HG03097 (cell line): ENCODE results near the gene RNF31.

Experiments
- ATAC-seq: cut with Tn5 transposase; IDR thresholded peaks from one replicate; pipeline ENCODE4 v1.9.1; 2021; ENCODE audit not compliant: unreplicated experiment, low FRiP score

Gene RNF31

GRCh38 chr14:24136684-24137528, 10.4 kb upstream of the RNF31 start:
- ATAC-seq: no peak

GRCh38 chr14:24137529-24138395, 9.5 kb upstream of the RNF31 start:
- no peak for ATAC-seq

GRCh38 chr14:24138396-24139271, 8.7 kb upstream of the RNF31 start:
- no peak for ATAC-seq

- ATAC-seq: no peak
Measured at GRCh38 chr14:24139272-24139934, 7.9 kb upstream of the RNF31 start.

GRCh38 chr14:24141097-24141880, 6.0 kb upstream of the RNF31 start, which contains the start of gene EMC9:
Gene EMC9, minus strand, starts transcription at chr14:24141591. Its CDS starts 287 bp downstream, at chr14:24141304.
- peak; percentile 72 for ATAC-seq

- ATAC-seq: no peak
Measured at GRCh38 chr14:24143511-24143910, 3.8 kb upstream of the RNF31 start.

GRCh38 chr14:24144451-24144850, 2.8 kb upstream of the RNF31 start:
- ATAC-seq: no peak

- ATAC-seq: no peak
Measured at GRCh38 chr14:24145219-24145618, 2.1 kb upstream of the RNF31 start.

- ATAC-seq: no peak
Measured at GRCh38 chr14:24145690-24146452, 1.4 kb upstream of the RNF31 start.

- peak; percentile 60 for ATAC-seq
Measured at GRCh38 chr14:24146453-24146977, 783 bp upstream of the RNF31 start, which contains the start of gene PSME2. Gene PSME2, minus strand, starts transcription at chr14:24146610. Its CDS starts 29 bp downstream, at chr14:24146581.

GRCh38 chr14:24147761-24148428, 597 bp downstream of the RNF31 start:
- ATAC-seq: no peak

- no peak for ATAC-seq
Measured at GRCh38 chr14:24149302-24149969, 2.1 kb downstream of the RNF31 start.

- ATAC-seq: no peak
Measured at GRCh38 chr14:24150061-24150460, 2.8 kb downstream of the RNF31 start.

GRCh38 chr14:24150567-24150966, 3.3 kb downstream of the RNF31 start:
- ATAC-seq: no peak

GRCh38 chr14:24150993-24151392, 3.7 kb downstream of the RNF31 start:
- ATAC-seq: no peak

GRCh38 chr14:24151404-24152080, 4.2 kb downstream of the RNF31 start:
- no peak for ATAC-seq
